ENCODE measurements around the gene WDTC1. TPM values are rescaled to one million over a fixed set of nuclear protein-coding genes. Genes with fewer than 3 reads are reported as not detected.
"Not testable (repeated sequence)": the region's sequence is repeated elsewhere in the genome, so short reads cannot be mapped to it uniquely, and the experiment has no call there.

The WDTC1 gene
- total RNA-seq, 1 experiment from 2014 or later: 26.6 TPM

GRCh38 chr1:27285274-27285660 is 50.8 kb downstream of the WDTC1 start:
- RAD21 ChIA-PET (ENCODE audit: low non-redundant PET in 1 of 2, low total read pairs in 2 of 2, uncharacterized antibody in 2 of 2, unreplicated experiment in 2 of 2): interaction anchor here in 1 of 2 experiments (0.7 kb wide), 1 partner anchor 27 kb away, joined by 4 read pairs; no protein-coding TSS in a partner anchor
- CTCF ChIA-PET: interaction anchor here (1.0 to 3.8 kb wide), 3 partner anchors 182 to 241 kb away, joined by 5 to 31 read pairs (median 6); no protein-coding TSS in a partner anchor
- Histone ChIP-seq H3K4me3 (replicated peaks in 1 of 2; ENCODE audit: low read depth in 1 of 2, low read length in 2 of 2) (no peak overlapping the region), H3K27me3 (ENCODE audit: insufficient read depth, low read length) (no peaks in the 10 kb centered on the region), H3K4me1 (ENCODE audit: control insufficient read depth in 1 of 2, insufficient read depth in 2 of 2, low read length in 2 of 2) (no peaks in the 10 kb centered on the region), H3K9me2 (ENCODE audit: insufficient read depth) (no peaks in the 10 kb centered on the region), H3K9ac (ENCODE audit: low read length) (no peak overlapping the region), H2AFZ (ENCODE audit: low read depth, low read length, poor library complexity, severe bottlenecking) (no peak overlapping the region), H3K36me3 (ENCODE audit: control insufficient read depth in 1 of 2, insufficient read depth in 2 of 2, low read length in 2 of 2) (no peaks in the 10 kb centered on the region; a peak in 1 of 4 replicates), H3K79me2 (ENCODE audit: insufficient read depth, low read length) (no peaks in the 10 kb centered on the region), H3K27ac (ENCODE audit: low read depth, low read length) (no peak overlapping the region), H3K9me3 (ENCODE audit: control insufficient read depth in 1 of 2, insufficient read depth in 1 of 2, low read depth in 1 of 2, low read length in 2 of 2) (no peaks in the 10 kb centered on the region), H3K4me2 (ENCODE audit: low read length) (no peak overlapping the region), H4K20me1 (ENCODE audit: insufficient read depth) (no peaks in the 10 kb centered on the region)
- intact Hi-C loops (cut with micrococcal nuclease): no loop called here
- TF ChIP-seq TCF7L2 (IDR thresholded peaks at IDR 0.05; ENCODE audit: borderline replicate concordance, extremely low read depth, insufficient read depth, insufficient read length): no peak
- no peak for TF ChIP-seq RAD21 (IDR thresholded peaks at IDR 0.05; ENCODE audit: low read depth)
- no peak for TF ChIP-seq POLR2A (IDR thresholded peaks at IDR 0.05; ENCODE audit: borderline replicate concordance, extremely low read depth, insufficient read depth, insufficient read length)
- no peak for TF ChIP-seq ZFX (IDR thresholded peaks at IDR 0.05)
- DNase-seq (ENCODE audit: low read depth, low spot score) (no peak), ATAC-seq (0 out of 2 replicates have a peak, but pooled peaks have one; percentile 20)
- POLR2A ChIA-PET: no interaction called here
- BruUV-seq (replicated peaks): no TSS peak

GRCh38 chr1:27285821-27286220 is 51.4 kb downstream of the WDTC1 start:
- H3K4me2 ChIP-seq (ENCODE audit: low read length); intact Hi-C loops (cut with micrococcal nuclease); H3K4me3 ChIP-seq (replicated peaks in 1 of 2; ENCODE audit: low read depth in 1 of 2, low read length in 2 of 2); H4K20me1 ChIP-seq (ENCODE audit: insufficient read depth); ATAC-seq; H3K4me1 ChIP-seq (ENCODE audit: control insufficient read depth in 1 of 2, insufficient read depth in 2 of 2, low read length in 2 of 2); H3K79me2 ChIP-seq (ENCODE audit: insufficient read depth, low read length); BruUV-seq (replicated peaks); H3K36me3 ChIP-seq (ENCODE audit: control insufficient read depth in 1 of 2, insufficient read depth in 2 of 2, low read length in 2 of 2); H3K27me3 ChIP-seq (ENCODE audit: insufficient read depth, low read length); H3K27ac ChIP-seq (ENCODE audit: low read depth, low read length); H3K9me3 ChIP-seq (ENCODE audit: control insufficient read depth in 1 of 2, insufficient read depth in 1 of 2, low read depth in 1 of 2, low read length in 2 of 2); H3K9ac ChIP-seq (ENCODE audit: low read length); DNase-seq (ENCODE audit: low read depth, low spot score); H2AFZ ChIP-seq (ENCODE audit: low read depth, low read length, poor library complexity, severe bottlenecking); H3K9me2 ChIP-seq (ENCODE audit: insufficient read depth); POLR2A ChIA-PET: not testable (repeated sequence)
- RAD21 ChIA-PET (ENCODE audit: low non-redundant PET in 1 of 2, low total read pairs in 2 of 2, uncharacterized antibody in 2 of 2, unreplicated experiment in 2 of 2): interaction anchor here in 1 of 2 experiments (0.7 kb wide), 1 partner anchor 28 kb away, joined by 4 read pairs; no protein-coding TSS in a partner anchor
- CTCF ChIA-PET: interaction anchor here (1.0 to 3.8 kb wide), 4 partner anchors 11 to 241 kb away, joined by 5 to 31 read pairs (median 6); no protein-coding TSS in a partner anchor

- BruUV-seq (replicated peaks); H3K27me3 ChIP-seq (ENCODE audit: insufficient read depth, low read length); H3K9ac ChIP-seq (ENCODE audit: low read length); H3K4me2 ChIP-seq (ENCODE audit: low read length); H4K20me1 ChIP-seq (ENCODE audit: insufficient read depth); CTCF ChIA-PET; RAD21 ChIA-PET (ENCODE audit: low non-redundant PET in 1 of 2, low total read pairs in 2 of 2, uncharacterized antibody in 2 of 2, unreplicated experiment in 2 of 2); H3K4me3 ChIP-seq (replicated peaks in 1 of 2; ENCODE audit: low read depth in 1 of 2, low read length in 2 of 2); H3K9me3 ChIP-seq (ENCODE audit: control insufficient read depth in 1 of 2, insufficient read depth in 1 of 2, low read depth in 1 of 2, low read length in 2 of 2); H3K4me1 ChIP-seq (ENCODE audit: control insufficient read depth in 1 of 2, insufficient read depth in 2 of 2, low read length in 2 of 2); H2AFZ ChIP-seq (ENCODE audit: low read depth, low read length, poor library complexity, severe bottlenecking); intact Hi-C loops (cut with micrococcal nuclease); ATAC-seq; H3K9me2 ChIP-seq (ENCODE audit: insufficient read depth); POLR2A ChIA-PET; H3K79me2 ChIP-seq (ENCODE audit: insufficient read depth, low read length); DNase-seq (ENCODE audit: low read depth, low spot score); H3K36me3 ChIP-seq (ENCODE audit: control insufficient read depth in 1 of 2, insufficient read depth in 2 of 2, low read length in 2 of 2); H3K27ac ChIP-seq (ENCODE audit: low read depth, low read length): not testable (repeated sequence)
Measured at GRCh38 chr1:27289125-27289524, 54.7 kb downstream of the WDTC1 start.

Measured in HCT116 (cell line).